DND-41 (cell line): ENCODE data around the gene WNT5A.

Experiments used
- CTCF ChIP-seq: IDR thresholded peaks from 2 replicates; pipeline ENCODE4 v1.5.1; 2012; ENCODE audit warnings: borderline replicate concordance, low read length, moderate library complexity, mild to moderate bottlenecking; ENCODE audit not compliant: poor library complexity, severe bottlenecking; ENCODE audit errors: extremely low read depth
- EZH2 ChIP-seq: IDR thresholded peaks from 3 replicates; pipeline ENCODE4 v1.6.1; 2012; ENCODE audit warnings: borderline replicate concordance, low read depth, mild to moderate bottlenecking, moderate library complexity, low read length, inconsistent platforms; ENCODE audit not compliant: severe bottlenecking

- TF ChIP-seq CTCF (no peak), EZH2 (no peak)
Observed at GRCh38 chr3:55439657-55440056, 47.4 kb downstream of the WNT5A start.
